Nephron progenitor cell (in vitro differentiated cells): ENCODE data around the gene CDC14A.
"Not testable (repeated sequence)": the region's sequence is repeated elsewhere in the genome, so short reads cannot be mapped to it uniquely, and the experiment has no call there.

Source experiments
- DNase-seq: peaks from one replicate; pipeline ENCODE4 v3.0.0; 2021
- H3K27ac Mint-ChIP-seq: 2 replicates; pipeline ENCODE4 v1.8.0; 2021; ENCODE audit warnings: mild to moderate bottlenecking, moderate library complexity, mixed read lengths
- H3K27me3 Mint-ChIP-seq: 2 replicates; pipeline ENCODE4 v1.8.0; 2021; ENCODE audit warnings: mild to moderate bottlenecking, low read depth, mixed read lengths; ENCODE audit not compliant: poor library complexity
- H3K36me3 Mint-ChIP-seq: 2 replicates; pipeline ENCODE4 v1.8.0; 2021; ENCODE audit warnings: low read depth, mixed read lengths
- H3K4me1 Mint-ChIP-seq: 2 replicates; pipeline ENCODE4 v1.8.0; 2021; ENCODE audit warnings: mixed read lengths
- H3K4me3 Mint-ChIP-seq: 2 replicates; pipeline ENCODE4 v1.8.0; 2021; ENCODE audit warnings: mild to moderate bottlenecking, moderate library complexity, mixed read lengths
- H3K9me3 Mint-ChIP-seq: 2 replicates; pipeline ENCODE4 v1.8.0; 2021; ENCODE audit warnings: mild to moderate bottlenecking, moderate library complexity, mixed read lengths
- TF ChIP-seq, protein P1 (sequence below): fragments of 200-600 bp; sonication (generic); IDR thresholded peaks from 2 replicates; pipeline ENCODE4 v1.5.0; 2021; ENCODE audit warnings: antibody characterized with exemption

Gene CDC14A

DNA sequence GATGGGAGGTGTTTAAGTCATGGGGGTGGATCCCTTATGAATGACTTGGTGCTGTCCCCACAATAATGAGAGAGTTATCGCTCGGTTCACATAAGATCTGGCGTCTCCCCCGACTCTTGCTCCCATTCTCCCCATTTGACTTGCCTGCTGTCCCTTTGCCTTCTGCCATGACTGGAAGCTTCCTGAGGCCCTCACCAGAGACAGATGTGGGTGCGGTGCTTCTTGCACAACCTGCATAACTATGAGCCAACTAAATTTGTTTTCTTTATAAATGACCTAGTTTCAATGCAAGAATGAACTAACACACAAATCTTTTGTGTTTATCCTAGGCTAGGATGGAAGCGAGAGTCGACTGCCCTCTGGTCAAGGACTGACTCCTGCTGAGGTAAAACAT is 31.2 kb upstream of the CDC14A start:
- Mint-ChIP-seq H3K4me3 (no peak overlapping the region), H3K9me3 (peaks cover 18% of the 10 kb centered on the region), H3K36me3 (peaks cover 4% of the 10 kb centered on the region), H3K27me3 (no peaks in the 10 kb centered on the region), H3K4me1 (peaks cover 14% of the 10 kb centered on the region), H3K27ac (peak overlapping the region; percentile 36)
- TF ChIP-seq, protein P1, sequence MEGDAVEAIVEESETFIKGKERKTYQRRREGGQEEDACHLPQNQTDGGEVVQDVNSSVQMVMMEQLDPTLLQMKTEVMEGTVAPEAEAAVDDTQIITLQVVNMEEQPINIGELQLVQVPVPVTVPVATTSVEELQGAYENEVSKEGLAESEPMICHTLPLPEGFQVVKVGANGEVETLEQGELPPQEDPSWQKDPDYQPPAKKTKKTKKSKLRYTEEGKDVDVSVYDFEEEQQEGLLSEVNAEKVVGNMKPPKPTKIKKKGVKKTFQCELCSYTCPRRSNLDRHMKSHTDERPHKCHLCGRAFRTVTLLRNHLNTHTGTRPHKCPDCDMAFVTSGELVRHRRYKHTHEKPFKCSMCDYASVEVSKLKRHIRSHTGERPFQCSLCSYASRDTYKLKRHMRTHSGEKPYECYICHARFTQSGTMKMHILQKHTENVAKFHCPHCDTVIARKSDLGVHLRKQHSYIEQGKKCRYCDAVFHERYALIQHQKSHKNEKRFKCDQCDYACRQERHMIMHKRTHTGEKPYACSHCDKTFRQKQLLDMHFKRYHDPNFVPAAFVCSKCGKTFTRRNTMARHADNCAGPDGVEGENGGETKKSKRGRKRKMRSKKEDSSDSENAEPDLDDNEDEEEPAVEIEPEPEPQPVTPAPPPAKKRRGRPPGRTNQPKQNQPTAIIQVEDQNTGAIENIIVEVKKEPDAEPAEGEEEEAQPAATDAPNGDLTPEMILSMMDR = no peak
- no peak for DNase-seq

DNA sequence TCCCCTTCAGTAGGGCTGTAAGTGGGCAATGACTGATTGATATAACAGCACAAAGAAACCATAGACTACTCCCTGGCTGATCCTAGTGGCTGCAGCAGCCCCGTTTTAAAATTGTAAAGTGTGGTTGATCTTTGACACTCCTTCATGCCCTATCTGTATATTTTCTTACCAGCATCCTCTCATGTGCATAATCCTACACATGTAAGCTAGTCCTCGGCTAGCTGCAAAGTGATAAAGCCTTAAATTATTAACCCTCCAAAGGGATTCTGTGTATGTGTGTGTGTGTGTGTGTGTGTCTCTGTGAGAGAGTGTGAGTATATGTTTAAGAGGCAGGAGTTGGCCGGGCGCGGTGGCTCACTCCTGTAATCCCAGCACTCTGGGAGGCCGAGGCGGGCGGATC is 30.8 kb upstream of the CDC14A start:
- peaks cover 4% of the 10 kb centered on the region for H3K36me3 Mint-ChIP-seq
- H3K4me3 Mint-ChIP-seq = no peak overlapping the region
- TF ChIP-seq, protein P1 = no peak
- peaks cover 18% of the 10 kb centered on the region for H3K9me3 Mint-ChIP-seq
- peaks cover 18% of the 10 kb centered on the region for H3K4me1 Mint-ChIP-seq
- H3K27me3 Mint-ChIP-seq = peaks cover under 1% of the 10 kb centered on the region
- DNase-seq = no peak
- H3K27ac Mint-ChIP-seq = no peak overlapping the region

DNA sequence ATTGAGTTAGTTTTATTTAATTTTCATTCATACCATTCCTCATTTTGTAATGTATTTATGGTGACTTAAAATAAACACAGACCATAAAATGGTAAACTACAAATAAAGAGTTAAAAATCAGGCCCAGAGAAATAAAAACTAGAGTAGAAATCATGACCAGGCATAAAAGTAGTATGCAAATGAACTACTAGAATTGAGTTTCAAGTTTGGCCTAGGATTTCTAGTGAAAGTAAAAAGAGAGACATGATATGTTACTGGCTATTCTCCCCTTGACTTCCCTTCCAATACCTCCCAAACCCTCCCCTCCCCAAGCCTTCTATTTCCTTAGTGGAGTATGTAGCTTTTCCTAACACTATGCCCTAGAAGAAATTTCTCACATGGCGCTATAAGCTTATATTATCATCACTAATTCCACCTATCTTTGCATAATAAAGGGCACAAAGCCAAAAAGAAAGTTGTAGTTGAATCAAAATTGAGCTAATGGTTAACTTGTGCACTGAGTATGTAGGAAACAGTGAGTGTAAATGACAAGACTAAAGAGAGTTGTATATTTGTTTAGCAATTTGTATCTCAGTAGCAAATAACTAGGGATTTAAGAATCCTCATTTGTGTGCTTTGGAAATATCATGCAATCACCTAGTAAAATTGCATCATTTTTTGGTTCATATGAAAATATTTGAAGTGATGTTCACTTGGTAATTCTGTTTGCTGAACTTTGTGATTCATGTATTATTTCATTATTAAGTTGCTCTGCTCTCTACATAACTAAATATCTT is 29.7 kb upstream of the CDC14A start:
- TF ChIP-seq, protein P1 = no peak
- H3K4me1 Mint-ChIP-seq = peaks cover 21% of the 10 kb centered on the region
- no peak overlapping the region for H3K4me3 Mint-ChIP-seq
- peaks cover 2% of the 10 kb centered on the region for H3K27me3 Mint-ChIP-seq
- no peak for DNase-seq
- no peak overlapping the region for H3K27ac Mint-ChIP-seq
- H3K9me3 Mint-ChIP-seq = peaks cover 18% of the 10 kb centered on the region
- peaks cover 4% of the 10 kb centered on the region for H3K36me3 Mint-ChIP-seq

DNA sequence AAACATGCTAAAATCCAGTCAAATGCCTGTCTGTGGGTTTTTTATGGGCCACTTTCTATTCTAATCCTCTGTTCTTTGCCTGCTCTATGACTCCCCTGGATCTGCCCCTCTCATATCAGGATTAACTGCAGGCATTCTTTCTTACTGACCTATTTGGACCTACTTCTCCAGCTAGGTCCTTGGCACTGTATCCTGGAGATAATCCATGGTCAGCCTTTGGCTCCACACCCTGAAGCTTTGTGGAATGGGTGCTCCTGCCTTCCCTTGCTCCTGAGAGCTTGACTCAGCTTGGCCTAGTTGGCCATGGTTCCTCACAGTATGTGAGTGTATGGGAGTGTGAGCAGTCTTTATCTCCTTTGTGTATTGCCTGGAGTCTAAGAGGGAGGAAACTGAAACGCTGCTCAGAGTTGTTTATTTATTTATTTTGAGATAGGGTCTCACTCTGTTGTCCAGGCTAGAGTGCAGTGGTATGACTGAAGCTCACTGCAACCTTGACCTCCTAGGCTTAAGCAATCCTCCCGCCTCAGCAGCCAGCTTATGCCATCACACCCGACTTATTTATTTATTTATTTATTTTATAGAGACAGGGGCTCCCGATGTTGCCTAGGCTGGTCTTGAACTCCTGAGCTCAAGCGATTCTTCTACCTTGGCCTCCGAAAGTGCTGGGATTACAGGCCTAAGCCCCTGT is 28.7 kb upstream of the CDC14A start:
- DNase-seq = no peak
- Mint-ChIP-seq H3K27me3 (peaks cover 2% of the 10 kb centered on the region), H3K27ac (no peak overlapping the region), H3K9me3 (peaks cover 18% of the 10 kb centered on the region), H3K4me1 (peaks cover 21% of the 10 kb centered on the region), H3K4me3 (no peak overlapping the region), H3K36me3 (peaks cover 4% of the 10 kb centered on the region)
- TF ChIP-seq, protein P1 = no peak

GRCh38 chr1:100325415-100326324 is 26.6 kb upstream of the CDC14A start:
- peaks cover 10% of the 10 kb centered on the region for H3K9me3 Mint-ChIP-seq
- peak overlapping the region; percentile 52 for H3K27ac Mint-ChIP-seq
- H3K36me3 Mint-ChIP-seq = no peaks in the 10 kb centered on the region
- H3K4me1 Mint-ChIP-seq = peaks cover 21% of the 10 kb centered on the region
- peaks cover 2% of the 10 kb centered on the region for H3K27me3 Mint-ChIP-seq
- peak; percentile 5 for DNase-seq
- TF ChIP-seq, protein P1 = no peak
- H3K4me3 Mint-ChIP-seq = peak overlapping the region; percentile 3

DNA sequence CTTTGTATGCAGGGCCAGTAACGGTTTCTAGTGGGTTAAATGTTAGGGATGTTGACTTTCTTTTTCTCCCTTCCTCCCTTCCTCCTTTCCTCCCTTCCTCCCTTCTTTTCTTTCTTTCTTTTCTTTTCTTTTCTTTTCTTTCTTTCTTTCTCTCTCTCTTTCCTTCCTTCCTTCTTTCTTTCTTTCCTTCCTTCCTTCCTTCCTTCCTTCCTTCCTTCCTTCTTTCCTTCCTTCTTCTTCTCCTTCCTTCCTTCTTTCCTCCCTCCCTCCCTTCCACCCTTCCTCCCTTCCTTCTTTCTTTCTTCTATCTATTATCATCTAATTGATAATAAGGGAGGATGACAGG is 26.0 kb upstream of the CDC14A start:
- DNase-seq, H3K36me3 Mint-ChIP-seq, H3K9me3 Mint-ChIP-seq, H3K4me3 Mint-ChIP-seq, H3K27ac Mint-ChIP-seq, H3K27me3 Mint-ChIP-seq: not testable (repeated sequence)
- peaks cover 21% of the 10 kb centered on the region for H3K4me1 Mint-ChIP-seq
